Measurements from ENCODE around the gene KRT14.
"Not testable (repeated sequence)": the region's sequence is repeated elsewhere in the genome, so short reads cannot be mapped to it uniquely, and the experiment has no call there.

DNA sequence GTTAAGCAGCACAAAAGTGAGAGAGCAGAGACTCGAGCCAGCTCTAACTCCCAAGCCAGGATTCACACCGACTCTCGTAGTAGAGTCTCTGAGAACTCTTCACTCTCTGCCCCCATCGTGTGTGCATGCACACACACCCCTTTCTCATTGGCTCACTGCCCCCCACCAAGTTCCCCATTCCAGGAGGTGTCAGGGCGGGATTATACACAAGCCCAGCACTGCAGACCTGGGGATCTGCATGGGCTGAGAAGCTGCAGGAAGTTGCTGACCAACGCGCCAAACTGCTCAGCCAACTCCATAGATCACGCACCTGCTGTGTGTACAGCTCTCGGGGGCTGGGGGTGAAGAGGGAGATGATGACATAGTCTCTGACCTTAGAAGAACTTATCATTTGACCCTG, 28.1 kb upstream of the KRT14 start:
- TF ChIP-seq, protein P1, sequence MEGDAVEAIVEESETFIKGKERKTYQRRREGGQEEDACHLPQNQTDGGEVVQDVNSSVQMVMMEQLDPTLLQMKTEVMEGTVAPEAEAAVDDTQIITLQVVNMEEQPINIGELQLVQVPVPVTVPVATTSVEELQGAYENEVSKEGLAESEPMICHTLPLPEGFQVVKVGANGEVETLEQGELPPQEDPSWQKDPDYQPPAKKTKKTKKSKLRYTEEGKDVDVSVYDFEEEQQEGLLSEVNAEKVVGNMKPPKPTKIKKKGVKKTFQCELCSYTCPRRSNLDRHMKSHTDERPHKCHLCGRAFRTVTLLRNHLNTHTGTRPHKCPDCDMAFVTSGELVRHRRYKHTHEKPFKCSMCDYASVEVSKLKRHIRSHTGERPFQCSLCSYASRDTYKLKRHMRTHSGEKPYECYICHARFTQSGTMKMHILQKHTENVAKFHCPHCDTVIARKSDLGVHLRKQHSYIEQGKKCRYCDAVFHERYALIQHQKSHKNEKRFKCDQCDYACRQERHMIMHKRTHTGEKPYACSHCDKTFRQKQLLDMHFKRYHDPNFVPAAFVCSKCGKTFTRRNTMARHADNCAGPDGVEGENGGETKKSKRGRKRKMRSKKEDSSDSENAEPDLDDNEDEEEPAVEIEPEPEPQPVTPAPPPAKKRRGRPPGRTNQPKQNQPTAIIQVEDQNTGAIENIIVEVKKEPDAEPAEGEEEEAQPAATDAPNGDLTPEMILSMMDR (IDR thresholded peaks at IDR 0.05; ENCODE audit: extremely low read depth in 1 of 2, insufficient read depth in 1 of 2, low read depth in 1 of 2, low read length in 2 of 2): not testable (repeated sequence)
- not testable (repeated sequence) for TF ChIP-seq POLR2AphosphoS5 (IDR thresholded peaks at IDR 0.05; ENCODE audit: insufficient read depth, low read depth, low read length); POLR2A (IDR thresholded peaks at IDR 0.05; ENCODE audit: low read depth, low read length); EZH2 (IDR thresholded peaks at IDR 0.05; ENCODE audit: borderline replicate concordance, low read depth, low read length, severe bottlenecking); JUN (IDR thresholded peaks at IDR 0.05; ENCODE audit: borderline replicate concordance, insufficient read depth, insufficient read length, low read depth); FOS (IDR thresholded peaks at IDR 0.05; ENCODE audit: borderline replicate concordance, insufficient read depth, low read length); MYC (IDR thresholded peaks at IDR 0.05; ENCODE audit: low read depth, low read length)
- TF ChIP-seq, protein P2, sequence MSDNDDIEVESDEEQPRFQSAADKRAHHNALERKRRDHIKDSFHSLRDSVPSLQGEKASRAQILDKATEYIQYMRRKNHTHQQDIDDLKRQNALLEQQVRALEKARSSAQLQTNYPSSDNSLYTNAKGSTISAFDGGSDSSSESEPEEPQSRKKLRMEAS (IDR thresholded peaks at IDR 0.05; ENCODE audit: insufficient read depth, insufficient read length): not testable (repeated sequence)

All from endothelial cell of umbilical vein (primary cell).